Fibroblast of lung (primary cell): Measurements from ENCODE around the gene MPG.

ENCODE experiments used
- CTCF ChIP-seq, 2 donors: IDR thresholded peaks in 1 of 2; conservative IDR thresholded peaks in 1 of 2; 1 replicate in 1 of 2; 2 replicates in 1 of 2; pipeline ENCODE4 v1.5.1; 2011 to 2012; ENCODE audit warnings: low read length in 2 of 2, control low read depth in 1 of 2, inconsistent platforms in 1 of 2, low read depth in 1 of 2, mild to moderate bottlenecking in 1 of 2
- EZH2 ChIP-seq: IDR thresholded peaks from 2 replicates; pipeline ENCODE4 v1.5.1; 2012; ENCODE audit warnings: low read length, control low read depth, mild to moderate bottlenecking; ENCODE audit errors: missing control alignments

GRCh38 chr16:61879-62281, 16.1 kb upstream of the MPG start:
- TF ChIP-seq EZH2 (no peak), CTCF (conservative IDR thresholded peaks at IDR 0.05 in 1 of 2, IDR thresholded peaks at IDR 0.05 in 1 of 2; ENCODE audit: low read depth in 1 of 2, low read length in 2 of 2) (no peak)
